ENCODE results near the gene ELAVL4.

DNA sequence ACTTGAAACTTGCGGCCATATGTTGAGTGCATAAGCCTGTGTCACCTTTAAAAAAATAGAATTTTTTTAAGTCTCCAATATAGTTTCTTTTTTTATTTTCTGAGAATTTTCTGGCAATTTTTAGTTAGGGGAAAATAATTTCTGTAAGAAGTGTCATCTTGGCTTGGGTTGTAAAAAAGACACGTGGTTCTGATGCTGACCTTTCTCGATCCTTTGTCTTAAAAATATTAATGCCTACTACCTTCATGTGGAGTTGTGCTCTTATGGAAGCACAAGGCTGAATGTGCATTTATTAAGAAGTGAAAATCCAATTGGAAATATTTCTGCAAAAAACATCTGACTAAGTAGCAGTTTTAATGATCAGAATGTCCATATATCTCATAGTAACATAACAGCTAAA, 3.5 kb downstream of the ELAVL4 start:
- no peak for TF ChIP-seq CBFA2T2 (conservative IDR thresholded peaks at IDR 0.05)
- no peak for TF ChIP-seq SMAD3 (CRISPR knock-in tag; conservative IDR thresholded peaks at IDR 0.05)
- TF ChIP-seq EZH2 (IDR thresholded peaks at IDR 0.05; ENCODE audit: borderline replicate concordance, low read depth, low read length) = no peak
- TF ChIP-seq, protein P1, sequence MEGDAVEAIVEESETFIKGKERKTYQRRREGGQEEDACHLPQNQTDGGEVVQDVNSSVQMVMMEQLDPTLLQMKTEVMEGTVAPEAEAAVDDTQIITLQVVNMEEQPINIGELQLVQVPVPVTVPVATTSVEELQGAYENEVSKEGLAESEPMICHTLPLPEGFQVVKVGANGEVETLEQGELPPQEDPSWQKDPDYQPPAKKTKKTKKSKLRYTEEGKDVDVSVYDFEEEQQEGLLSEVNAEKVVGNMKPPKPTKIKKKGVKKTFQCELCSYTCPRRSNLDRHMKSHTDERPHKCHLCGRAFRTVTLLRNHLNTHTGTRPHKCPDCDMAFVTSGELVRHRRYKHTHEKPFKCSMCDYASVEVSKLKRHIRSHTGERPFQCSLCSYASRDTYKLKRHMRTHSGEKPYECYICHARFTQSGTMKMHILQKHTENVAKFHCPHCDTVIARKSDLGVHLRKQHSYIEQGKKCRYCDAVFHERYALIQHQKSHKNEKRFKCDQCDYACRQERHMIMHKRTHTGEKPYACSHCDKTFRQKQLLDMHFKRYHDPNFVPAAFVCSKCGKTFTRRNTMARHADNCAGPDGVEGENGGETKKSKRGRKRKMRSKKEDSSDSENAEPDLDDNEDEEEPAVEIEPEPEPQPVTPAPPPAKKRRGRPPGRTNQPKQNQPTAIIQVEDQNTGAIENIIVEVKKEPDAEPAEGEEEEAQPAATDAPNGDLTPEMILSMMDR (IDR thresholded peaks at IDR 0.05 in 2 of 3, conservative IDR thresholded peaks at IDR 0.05 in 1 of 3; ENCODE audit: insufficient read depth in 2 of 3, low read depth in 1 of 3, low read length in 3 of 3) = no peak
- TF ChIP-seq NFYB (IDR thresholded peaks at IDR 0.05; ENCODE audit: extremely low read depth, insufficient read length) = no peak
- no peak for TF ChIP-seq GABPA (tag; conservative IDR thresholded peaks at IDR 0.05; ENCODE audit: low read depth)
- no peak for TF ChIP-seq NKRF (IDR thresholded peaks at IDR 0.05; ENCODE audit: borderline replicate concordance)
- no peak for TF ChIP-seq MAFG (tag; conservative IDR thresholded peaks at IDR 0.05)
- no peak for TF ChIP-seq TCF7L2 (IDR thresholded peaks at IDR 0.05; ENCODE audit: low read depth, low read length)
- TF ChIP-seq FOXK1 (CRISPR knock-in tag; IDR thresholded peaks at IDR 0.05; ENCODE audit: borderline replicate concordance) = no peak
- no peak for TF ChIP-seq CTBP1 (IDR thresholded peaks at IDR 0.05; ENCODE audit: borderline replicate concordance)
- no peak for TF ChIP-seq ZNF274 (IDR thresholded peaks at IDR 0.05; ENCODE audit: borderline replicate concordance, low read depth, low read length)
- TF ChIP-seq FOXA1 (IDR thresholded peaks at IDR 0.05; ENCODE audit: borderline replicate concordance) = no peak
